Activated T-helper 2 cell treated with anti-CD3 and anti-CD28 coated beads, Interferon-gamma antibody, Interleukin-2, Interleukin-4, amounts not matched to agents 10 μg/mL and 5 μg/mL and 100 μg/mL, durations not matched to agents 14 hours and 24 hours and 36 hours (primary cell): Measurements from ENCODE around the gene CD163. TPM values are rescaled to one million over a fixed set of nuclear protein-coding genes. Genes with fewer than 3 reads are reported as not detected.

Source experiments
- DNase-seq: peaks from one replicate; pipeline ENCODE4 v3.0.0; 2021; ENCODE audit warnings: low spot score
- H3K27ac Mint-ChIP-seq: one replicate; pipeline ENCODE4 v1.8.0; 2021; ENCODE audit warnings: mixed read lengths
- H3K27me3 Mint-ChIP-seq: one replicate; pipeline ENCODE4 v1.8.0; 2021; ENCODE audit warnings: low read depth, mixed read lengths
- H3K36me3 Mint-ChIP-seq: one replicate; pipeline ENCODE4 v1.8.0; 2021; ENCODE audit warnings: low read depth, mixed read lengths
- H3K4me1 Mint-ChIP-seq: one replicate; pipeline ENCODE4 v1.8.0; 2021; ENCODE audit warnings: low read depth, mixed read lengths
- H3K4me3 Mint-ChIP-seq: one replicate; pipeline ENCODE4 v1.8.0; 2021; ENCODE audit warnings: low read depth, mild to moderate bottlenecking, moderate library complexity, mixed read lengths
- H3K9me3 Mint-ChIP-seq: one replicate; pipeline ENCODE4 v1.8.0; 2021; ENCODE audit warnings: mixed read lengths
- intact Hi-C: fragments of 100-400 bp; cut with micrococcal nuclease; formaldehyde crosslinking; loops from one replicate; pipeline ENCODE4 v1.15.1; 2023
- total RNA-seq: library from RNA; stranded (reverse); gene quantifications from 2 replicates; pipeline ENCODE4 v1.2.3, GENCODE V29; 2022

CD163 gene
- total RNA-seq, 1 donor from 2014 or later = not detected

DNA sequence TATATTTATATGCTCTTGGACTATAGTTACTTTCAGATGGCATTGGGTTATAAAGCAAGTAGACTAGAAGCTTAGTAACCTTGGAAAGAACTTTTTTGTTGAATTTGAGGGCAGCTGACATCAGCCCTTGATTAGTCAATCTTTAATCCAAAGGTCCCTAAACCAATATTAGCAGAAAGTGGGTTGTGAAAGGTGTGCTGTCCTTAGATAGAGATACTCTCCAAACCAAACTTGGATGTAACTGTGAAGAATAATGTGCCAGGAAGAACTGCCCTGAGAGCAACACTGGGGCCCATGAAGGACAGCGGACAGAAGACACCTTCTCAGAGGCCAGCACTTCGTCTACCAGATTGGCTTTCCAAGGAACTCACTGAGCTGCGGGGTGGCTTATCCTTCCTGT is 10.6 kb downstream of the CD163 start:
- Mint-ChIP-seq H3K27me3 (peaks cover 12% of the 10 kb centered on the region), H3K27ac (no peak overlapping the region)

DNA sequence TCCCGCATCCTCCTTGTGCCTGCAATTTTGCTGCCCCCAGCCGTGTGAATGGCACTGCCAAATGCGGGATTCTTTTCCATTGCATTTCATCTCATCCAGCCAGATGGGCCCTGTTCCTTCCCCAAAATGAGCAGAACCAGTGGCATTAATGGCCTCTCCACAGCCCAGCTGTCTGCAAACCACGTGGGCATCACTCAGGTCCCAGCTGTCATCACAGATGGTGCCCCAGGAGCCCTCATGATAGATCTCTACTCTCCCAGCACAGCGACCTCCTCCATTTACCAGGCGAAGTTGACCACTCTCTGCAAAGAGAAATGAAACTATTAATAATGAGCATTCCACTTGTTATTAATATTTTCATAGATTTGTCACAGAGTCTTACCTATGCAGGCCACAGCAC is 17.1 kb downstream of the CD163 start:
- no peaks in the 10 kb centered on the region for H3K9me3 Mint-ChIP-seq
- no peaks in the 10 kb centered on the region for H3K4me1 Mint-ChIP-seq
- no peak for DNase-seq
- intact Hi-C loops = no loop called here
- H3K27me3 Mint-ChIP-seq = peaks cover 4% of the 10 kb centered on the region
- H3K27ac Mint-ChIP-seq = no peak overlapping the region
- no peaks in the 10 kb centered on the region for H3K36me3 Mint-ChIP-seq
- H3K4me3 Mint-ChIP-seq = no peak overlapping the region

More for the DNA sequence above, 10.6 kb downstream of the CD163 start:
- H3K4me1 Mint-ChIP-seq = no peaks in the 10 kb centered on the region
- H3K9me3 Mint-ChIP-seq = no peaks in the 10 kb centered on the region
- intact Hi-C loops = no loop called here
- DNase-seq = no peak
- H3K4me3 Mint-ChIP-seq = no peak overlapping the region
- no peaks in the 10 kb centered on the region for H3K36me3 Mint-ChIP-seq

DNA sequence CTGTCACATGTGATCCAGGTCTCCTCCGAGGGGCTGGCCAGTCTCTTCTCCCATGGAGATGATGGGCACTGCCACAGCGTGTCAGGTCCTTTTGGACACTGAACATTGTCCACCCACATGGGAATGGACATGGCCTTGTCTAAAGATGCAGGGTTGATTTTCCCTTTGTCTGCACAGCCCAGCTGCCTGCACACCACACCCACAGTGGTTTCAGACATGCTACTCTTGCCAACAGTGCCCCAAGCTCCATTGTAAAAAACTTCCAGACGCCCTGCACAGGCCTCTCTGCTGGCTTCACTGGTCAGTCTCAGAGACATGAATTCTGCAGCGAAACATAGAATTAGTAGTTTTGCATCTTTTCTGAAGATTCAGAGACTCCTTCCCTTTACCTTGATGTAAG is 18.5 kb downstream of the CD163 start:
- Mint-ChIP-seq H3K27me3 (peaks cover 3% of the 10 kb centered on the region), H3K36me3 (no peaks in the 10 kb centered on the region), H3K4me3 (no peak overlapping the region), H3K27ac (no peak overlapping the region), H3K4me1 (no peaks in the 10 kb centered on the region), H3K9me3 (no peaks in the 10 kb centered on the region)
- intact Hi-C loops = no loop called here
- no peak for DNase-seq

- H3K9me3 Mint-ChIP-seq = no peaks in the 10 kb centered on the region
- H3K4me3 Mint-ChIP-seq = no peak overlapping the region
- no peak overlapping the region for H3K27ac Mint-ChIP-seq
- no peaks in the 10 kb centered on the region for H3K4me1 Mint-ChIP-seq
- no peaks in the 10 kb centered on the region for H3K36me3 Mint-ChIP-seq
- intact Hi-C loops = no loop called here
- peaks cover 3% of the 10 kb centered on the region for H3K27me3 Mint-ChIP-seq
- DNase-seq = no peak
Observed at GRCh38 chr12:7483343-7483742, 20.2 kb downstream of the CD163 start.

DNA sequence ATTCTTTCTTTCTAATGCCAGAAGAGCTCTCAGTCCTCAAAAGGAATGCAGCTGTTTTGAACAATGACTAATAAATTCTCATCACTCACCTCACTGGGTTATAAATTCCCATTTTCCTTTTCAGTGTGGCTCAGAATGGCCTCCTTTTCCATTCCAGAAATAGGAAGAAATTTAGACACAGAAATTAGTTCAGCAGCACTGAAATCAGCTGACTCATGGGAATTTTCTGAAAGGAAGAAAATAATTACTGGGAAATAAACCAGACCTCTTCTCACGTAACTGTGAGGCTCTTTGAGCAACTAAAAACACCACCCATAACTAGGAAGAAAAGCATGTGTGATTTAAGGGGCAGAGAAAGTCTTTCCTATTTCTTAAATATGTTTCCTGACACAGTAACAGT is 23.8 kb downstream of the CD163 start:
- Mint-ChIP-seq H3K27ac (no peak overlapping the region), H3K4me1 (no peaks in the 10 kb centered on the region), H3K9me3 (no peaks in the 10 kb centered on the region), H3K4me3 (no peak overlapping the region), H3K27me3 (peaks cover 3% of the 10 kb centered on the region), H3K36me3 (no peaks in the 10 kb centered on the region)
- no peak for DNase-seq
- intact Hi-C loops = no loop called here

DNA sequence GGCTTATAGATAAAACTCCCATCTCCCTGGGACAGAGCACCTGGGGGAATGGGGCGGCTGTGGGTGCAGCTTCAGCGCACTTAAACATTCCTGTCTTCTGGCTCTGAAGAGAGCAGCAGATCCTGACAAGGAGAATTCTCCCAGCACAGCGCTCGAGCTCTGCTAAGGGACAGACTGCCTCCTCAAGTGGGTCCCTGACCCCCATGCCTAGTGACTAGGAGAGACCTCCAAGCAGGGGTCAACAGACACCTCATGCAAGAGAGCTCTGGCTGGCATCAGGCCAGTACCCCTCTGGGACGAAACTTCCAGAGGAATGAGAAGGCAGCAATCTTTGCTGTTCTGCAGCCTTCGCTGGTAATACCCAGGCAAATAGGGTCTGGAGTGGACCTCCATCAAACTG is 31.5 kb downstream of the CD163 start:
- H3K4me1 Mint-ChIP-seq = no peaks in the 10 kb centered on the region
- no peaks in the 10 kb centered on the region for H3K9me3 Mint-ChIP-seq
- no peaks in the 10 kb centered on the region for H3K27me3 Mint-ChIP-seq
- DNase-seq = no peak
- no peak overlapping the region for H3K27ac Mint-ChIP-seq
- intact Hi-C loops = no loop called here
- no peaks in the 10 kb centered on the region for H3K36me3 Mint-ChIP-seq
- H3K4me3 Mint-ChIP-seq = no peak overlapping the region

- peak; percentile 31 for DNase-seq
- H3K4me3 Mint-ChIP-seq = no peak overlapping the region
- peaks cover 2% of the 10 kb centered on the region for H3K27me3 Mint-ChIP-seq
- no peaks in the 10 kb centered on the region for H3K9me3 Mint-ChIP-seq
- no peak overlapping the region for H3K27ac Mint-ChIP-seq
- H3K4me1 Mint-ChIP-seq = no peaks in the 10 kb centered on the region
- no peaks in the 10 kb centered on the region for H3K36me3 Mint-ChIP-seq
- intact Hi-C loops = loop anchor here (1.0 to 10.0 kb wide), 2 partner anchors 174 to 241 kb away; no protein-coding TSS in a partner anchor
Observed at GRCh38 chr12:7460375-7461259, 43.0 kb downstream of the CD163 start.

DNA sequence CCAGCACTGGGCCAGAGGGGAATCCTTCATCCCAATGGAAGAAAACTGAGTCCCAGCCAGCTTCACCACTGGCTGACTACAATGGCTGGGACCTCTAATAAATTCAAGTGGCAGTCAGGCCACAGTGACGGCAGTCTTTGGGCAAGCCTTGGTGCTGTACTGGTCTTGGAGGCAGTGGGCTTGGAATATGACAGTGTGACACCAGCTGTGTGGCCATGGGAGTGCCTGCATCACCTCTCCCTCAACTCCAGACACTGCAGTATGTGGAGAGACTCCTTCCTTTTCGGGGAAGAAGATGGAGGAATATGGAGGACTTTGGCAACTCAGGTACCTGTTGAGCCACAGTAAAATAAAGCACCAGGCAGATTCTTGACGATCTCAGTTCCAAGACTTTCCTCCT is 43.6 kb downstream of the CD163 start:
- no peak for DNase-seq
- Mint-ChIP-seq H3K4me1 (no peaks in the 10 kb centered on the region), H3K9me3 (no peaks in the 10 kb centered on the region), H3K4me3 (no peak overlapping the region), H3K27ac (no peak overlapping the region), H3K27me3 (no peaks in the 10 kb centered on the region), H3K36me3 (no peaks in the 10 kb centered on the region)
- intact Hi-C loops = loop anchor here (1.0 to 10.0 kb wide), 2 partner anchors 175 to 241 kb away; no protein-coding TSS in a partner anchor

DNA sequence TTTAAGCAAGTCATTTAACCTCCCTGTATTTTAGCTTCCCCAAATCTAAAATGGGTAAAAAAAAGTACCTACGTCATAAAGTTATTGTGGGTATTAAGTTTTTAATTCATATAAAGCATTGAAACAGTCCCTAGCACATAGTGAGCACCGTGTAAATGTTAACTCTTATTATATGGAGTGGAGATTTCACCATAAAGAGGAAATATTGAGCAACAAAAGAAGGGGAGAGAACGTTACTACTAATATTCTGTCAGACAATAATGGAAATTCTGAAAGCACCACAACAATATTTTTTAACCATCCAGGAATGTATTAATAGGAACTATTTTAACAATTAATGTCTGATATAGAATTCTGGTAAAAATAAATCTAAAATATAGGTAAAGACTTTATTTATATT is 51.8 kb downstream of the CD163 start:
- Mint-ChIP-seq H3K27ac (no peak overlapping the region), H3K27me3 (peaks cover 9% of the 10 kb centered on the region), H3K36me3 (no peaks in the 10 kb centered on the region), H3K4me3 (no peak overlapping the region), H3K9me3 (no peaks in the 10 kb centered on the region), H3K4me1 (no peaks in the 10 kb centered on the region)
- DNase-seq = no peak
- intact Hi-C loops = no loop called here

DNA sequence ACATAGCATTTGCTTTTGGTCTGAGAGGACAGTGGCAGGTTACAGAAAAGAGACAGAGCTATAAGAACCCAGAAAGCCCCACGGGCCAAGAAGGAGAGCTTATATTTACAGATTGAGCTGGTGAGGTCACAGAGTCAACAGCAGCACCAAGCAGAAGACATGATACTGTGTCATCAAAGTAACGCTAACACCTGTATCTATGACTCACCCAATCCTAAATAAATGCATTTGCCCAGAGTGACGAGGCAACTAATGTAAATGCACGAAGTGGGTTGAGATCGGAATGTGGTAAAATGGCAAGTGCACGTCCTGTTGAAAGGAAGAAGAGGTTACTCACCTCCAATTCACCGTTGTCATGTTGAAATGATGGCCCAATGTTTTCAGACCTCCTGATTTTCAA is 52.9 kb downstream of the CD163 start:
- Mint-ChIP-seq H3K4me3 (no peak overlapping the region), H3K36me3 (no peaks in the 10 kb centered on the region), H3K27ac (no peak overlapping the region), H3K9me3 (no peaks in the 10 kb centered on the region), H3K27me3 (peaks cover 16% of the 10 kb centered on the region), H3K4me1 (no peaks in the 10 kb centered on the region)
- DNase-seq = no peak
- intact Hi-C loops = no loop called here

GRCh38 chr12:7448099-7448498 is 55.5 kb downstream of the CD163 start:
- Mint-ChIP-seq H3K9me3 (no peaks in the 10 kb centered on the region), H3K27me3 (peaks cover 28% of the 10 kb centered on the region), H3K4me3 (no peak overlapping the region), H3K27ac (no peak overlapping the region), H3K4me1 (no peaks in the 10 kb centered on the region), H3K36me3 (no peaks in the 10 kb centered on the region)
- intact Hi-C loops = no loop called here
- no peak for DNase-seq

- intact Hi-C loops = no loop called here
- no peak overlapping the region for H3K27ac Mint-ChIP-seq
- no peaks in the 10 kb centered on the region for H3K9me3 Mint-ChIP-seq
- H3K4me3 Mint-ChIP-seq = no peak overlapping the region
- no peaks in the 10 kb centered on the region for H3K36me3 Mint-ChIP-seq
- no peak for DNase-seq
- peaks cover 44% of the 10 kb centered on the region for H3K27me3 Mint-ChIP-seq
- H3K4me1 Mint-ChIP-seq = peaks cover 3% of the 10 kb centered on the region
Observed at GRCh38 chr12:7444537-7444936, 59.0 kb downstream of the CD163 start.

GRCh38 chr12:7444076-7444475 is 59.5 kb downstream of the CD163 start, which contains the start of gene CD163L1:
TSS of gene CD163L1 (minus strand) at chr12:7444153. CDS start at chr12:7444127, 26 bp downstream.
- peaks cover 49% of the 10 kb centered on the region for H3K27me3 Mint-ChIP-seq
- intact Hi-C loops = no loop called here

More at GRCh38 chr12:7444076-7444475, 59.5 kb downstream of the CD163 start, which contains the start of gene CD163L1:
- Mint-ChIP-seq H3K36me3 (no peaks in the 10 kb centered on the region), H3K4me3 (no peak within 1 kb of the TSS), H3K27ac (no peak within 1 kb of the TSS), H3K9me3 (no peaks in the 10 kb centered on the region), H3K4me1 (peaks cover 3% of the 10 kb centered on the region)
- no peak for DNase-seq
